ENCODE results near the gene PRKCH. TPM values are rescaled to one million over a fixed set of nuclear protein-coding genes. Genes with fewer than 3 reads are reported as not detected.

PRKCH gene
- total RNA-seq, 2 experiments from 2014 or later = 0.85 to 2.3 TPM

GRCh38 chr14:61358554-61359226 lies 37.3 kb downstream of the PRKCH start:
- TF ChIP-seq EZH2phosphoT487 (IDR thresholded peaks at IDR 0.05; ENCODE audit: borderline replicate concordance, low read depth, low read length) (no peak), CTCF (conservative IDR thresholded peaks at IDR 0.05; ENCODE audit: low read length) (no peak)
- CTCF ChIA-PET (ENCODE audit: unreplicated experiment) = no interaction called here
- Histone ChIP-seq H3K4me2 (ENCODE audit: low read length) (no peak overlapping the region), H3K4me1 (ENCODE audit: insufficient read depth, low read length, poor library complexity, severe bottlenecking) (no peaks in the 10 kb centered on the region), H4K20me1 (ENCODE audit: insufficient read depth, low read length) (no peaks in the 10 kb centered on the region), H3K36me3 (ENCODE audit: insufficient read depth, low read length) (no peaks in the 10 kb centered on the region), H3K79me2 (ENCODE audit: insufficient read depth, low read depth, low read length) (no peaks in the 10 kb centered on the region), H3K4me3 (ENCODE audit: low read depth, low read length, poor library complexity, severe bottlenecking) (no peak overlapping the region), H3K9me2 (ENCODE audit: insufficient read depth, low read length) (no peaks in the 10 kb centered on the region), H3K27ac (ENCODE audit: low read depth, low read length, poor library complexity, severe bottlenecking) (no peak overlapping the region), H2AFZ (ENCODE audit: low read length) (no peak overlapping the region), H3K9me3 (ENCODE audit: low read length) (no peaks in the 10 kb centered on the region)
- intact Hi-C loops (cut with micrococcal nuclease; ENCODE audit: unreplicated experiment) = loop anchor here (5.0 kb wide), 1 partner anchor 1054 kb away; no protein-coding TSS in a partner anchor
- POLR2A ChIA-PET = interaction anchor here (0.6 kb wide), 1 partner anchor 154 kb away, joined by 3 read pairs; no protein-coding TSS in a partner anchor
- BruUV-seq (replicated peaks) = no TSS peak
- DNase-seq (ENCODE audit: low spot score) = no peak

GRCh38 chr14:61360796-61361525 lies 39.6 kb downstream of the PRKCH start:
- CTCF ChIA-PET (ENCODE audit: unreplicated experiment) = interaction anchor here (0.6 kb wide), 1 partner anchor 944 kb away, joined by 3 read pairs; no protein-coding TSS in a partner anchor
- Histone ChIP-seq H3K27ac (ENCODE audit: low read depth, low read length, poor library complexity, severe bottlenecking) (no peak overlapping the region), H3K9me2 (ENCODE audit: insufficient read depth, low read length) (no peaks in the 10 kb centered on the region), H3K9me3 (ENCODE audit: low read length) (no peaks in the 10 kb centered on the region), H2AFZ (ENCODE audit: low read length) (no peak overlapping the region), H3K4me2 (ENCODE audit: low read length) (no peak overlapping the region), H3K4me3 (ENCODE audit: low read depth, low read length, poor library complexity, severe bottlenecking) (no peak overlapping the region), H3K4me1 (ENCODE audit: insufficient read depth, low read length, poor library complexity, severe bottlenecking) (no peaks in the 10 kb centered on the region), H3K79me2 (ENCODE audit: insufficient read depth, low read depth, low read length) (no peaks in the 10 kb centered on the region), H3K36me3 (ENCODE audit: insufficient read depth, low read length) (no peaks in the 10 kb centered on the region), H4K20me1 (ENCODE audit: insufficient read depth, low read length) (no peaks in the 10 kb centered on the region)
- POLR2A ChIA-PET = no interaction called here
- TF ChIP-seq EZH2phosphoT487 (IDR thresholded peaks at IDR 0.05; ENCODE audit: borderline replicate concordance, low read depth, low read length) (no peak), CTCF (conservative IDR thresholded peaks at IDR 0.05; ENCODE audit: low read length) (no peak)
- intact Hi-C loops (cut with micrococcal nuclease; ENCODE audit: unreplicated experiment) = no loop called here
- no TSS peak for BruUV-seq (replicated peaks)
- DNase-seq (ENCODE audit: low spot score) = no peak
